T-helper 9 cell (primary cell): ENCODE results near the gene STARD7.
"Not testable (repeated sequence)": the region's sequence is repeated elsewhere in the genome, so short reads cannot be mapped to it uniquely, and the experiment has no call there.

Experiments used
- DNase-seq: peaks from one replicate; pipeline ENCODE4 v3.0.0-alpha.2; 2020

Gene STARD7

GRCh38 chr2:96146153-96146880, 62.3 kb downstream of the STARD7 start:
- DNase-seq, result peak; percentile 84

DNA sequence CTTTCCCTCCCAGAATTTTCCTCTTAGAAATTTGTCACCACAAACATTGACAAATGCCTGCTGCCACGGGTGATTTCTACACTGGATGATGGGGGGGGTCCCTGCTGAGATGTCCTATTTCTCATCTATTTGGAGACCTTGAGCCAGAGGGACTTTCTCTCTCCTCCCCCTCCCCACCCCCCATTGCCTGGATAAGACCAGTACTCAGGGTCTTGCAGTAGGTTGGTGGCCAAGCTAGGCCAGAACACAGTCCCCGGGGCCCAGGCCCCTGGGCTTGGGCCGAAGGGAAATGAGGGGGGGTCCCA, 62.8 kb downstream of the STARD7 start:
- DNase-seq, result no peak

GRCh38 chr2:96145036-96145847, 63.4 kb downstream of the STARD7 start, which contains the start of gene DUSP2:
TSS of gene DUSP2 (minus strand) at chr2:96145440. CDS start at chr2:96145354, 86 bp downstream.
- peak; percentile 82 for DNase-seq

GRCh38 chr2:96144481-96145035, 64.1 kb downstream of the STARD7 start:
- DNase-seq, result peak; percentile 30

DNA sequence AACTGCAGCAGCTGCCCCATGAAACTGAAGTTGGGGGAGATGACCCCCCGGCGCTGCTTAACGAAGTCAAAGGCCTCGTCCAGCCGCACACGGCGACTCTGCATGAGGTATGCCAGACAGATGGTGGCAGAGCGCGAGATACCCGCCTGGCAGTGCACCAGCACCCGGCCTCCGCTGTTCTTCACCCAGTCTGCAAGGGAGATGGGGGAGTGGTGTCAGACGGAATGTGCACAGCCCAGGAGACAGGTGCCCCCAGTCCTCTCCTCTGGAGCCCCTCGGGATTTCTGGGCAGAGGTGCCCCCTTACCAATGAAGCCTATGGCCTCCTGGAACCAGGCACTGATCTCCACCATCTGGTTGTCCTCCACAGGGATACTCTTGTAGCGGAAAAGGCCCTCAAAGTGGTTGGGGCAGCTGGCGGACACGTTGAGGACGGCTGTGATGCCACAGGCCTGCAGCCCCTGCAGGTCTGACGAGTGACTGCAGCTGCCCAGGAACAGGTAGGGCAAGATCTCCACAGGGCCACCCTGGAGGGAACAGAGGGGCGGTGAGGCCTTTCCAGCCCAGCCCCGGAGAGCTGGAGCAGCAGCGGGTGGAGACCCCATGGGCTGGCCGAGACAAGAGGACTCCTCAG, 64.7 kb downstream of the STARD7 start:
- DNase-seq, result no peak

DNA sequence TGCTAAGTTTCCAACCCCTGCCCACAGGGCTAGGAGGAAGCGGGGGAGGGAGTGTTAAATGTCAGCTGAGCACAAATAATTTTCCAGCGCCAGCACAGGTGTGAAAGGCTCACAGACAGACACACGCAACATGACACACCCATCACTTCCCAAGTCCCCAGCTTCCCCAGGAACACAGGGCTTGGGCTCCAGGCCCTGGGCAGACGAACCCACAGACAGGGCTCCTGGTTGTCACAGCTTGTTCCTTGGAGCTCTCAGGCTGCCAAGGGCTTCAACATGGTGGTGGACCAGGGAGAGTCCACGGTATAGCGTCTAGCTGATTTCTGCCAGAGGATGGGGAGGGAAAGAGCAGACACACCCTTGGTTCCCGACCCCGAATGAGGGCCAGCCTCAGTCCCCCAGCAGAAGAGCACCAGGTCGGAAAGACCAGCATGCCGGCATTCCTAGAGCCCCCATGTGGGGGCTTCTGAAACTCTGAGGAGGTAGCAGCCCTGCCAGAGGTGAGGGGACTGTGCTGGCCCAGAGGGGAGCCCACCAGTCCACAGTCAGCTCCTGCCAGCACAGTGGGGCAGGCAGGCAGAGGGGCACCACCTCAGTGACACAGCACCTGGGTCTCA, 65.3 kb downstream of the STARD7 start:
- DNase-seq, result no peak

DNA sequence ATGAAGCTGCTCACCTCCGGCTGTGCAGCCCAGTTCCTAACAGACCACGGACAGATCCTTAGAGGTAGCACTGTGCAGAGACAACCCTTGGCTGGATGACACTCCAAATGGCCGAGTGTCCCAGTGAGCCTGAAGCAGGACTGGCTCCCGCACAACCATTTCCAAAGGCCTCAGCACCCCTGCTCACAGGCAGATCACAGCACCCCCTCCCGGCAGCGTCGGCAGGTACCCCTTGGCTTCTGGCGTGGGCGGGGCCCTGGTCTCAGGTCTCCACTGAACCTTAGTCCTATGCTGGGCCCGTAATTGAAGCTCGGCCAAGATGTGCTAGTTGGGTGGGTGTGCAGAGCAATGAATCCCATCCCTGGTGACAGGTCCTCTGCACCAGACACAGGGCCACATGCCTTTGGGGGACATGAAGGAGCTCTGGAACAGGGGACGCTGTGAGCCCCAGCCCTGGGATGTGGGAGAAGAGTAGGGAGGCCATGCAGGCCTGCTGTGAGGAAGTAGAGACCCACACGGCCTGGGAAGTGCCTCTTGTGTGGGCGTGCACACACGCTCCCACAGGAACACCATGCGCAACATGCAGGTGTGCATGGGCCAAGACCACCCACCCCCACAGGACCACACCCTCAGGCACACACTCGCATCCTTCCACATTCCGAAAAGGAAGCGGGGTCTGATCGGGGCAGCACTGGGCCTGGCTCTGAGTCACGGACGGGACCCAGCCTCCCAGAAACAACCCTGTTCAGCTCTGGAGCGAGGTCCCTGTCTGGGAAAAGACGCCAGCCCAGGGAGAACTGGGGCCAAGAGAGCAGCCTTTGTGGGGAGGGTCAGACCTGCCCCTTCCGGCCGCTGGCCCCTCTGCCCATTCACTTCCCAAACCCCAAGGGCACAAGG, 66.2 kb downstream of the STARD7 start:
- peak; percentile 64 for DNase-seq

DNA sequence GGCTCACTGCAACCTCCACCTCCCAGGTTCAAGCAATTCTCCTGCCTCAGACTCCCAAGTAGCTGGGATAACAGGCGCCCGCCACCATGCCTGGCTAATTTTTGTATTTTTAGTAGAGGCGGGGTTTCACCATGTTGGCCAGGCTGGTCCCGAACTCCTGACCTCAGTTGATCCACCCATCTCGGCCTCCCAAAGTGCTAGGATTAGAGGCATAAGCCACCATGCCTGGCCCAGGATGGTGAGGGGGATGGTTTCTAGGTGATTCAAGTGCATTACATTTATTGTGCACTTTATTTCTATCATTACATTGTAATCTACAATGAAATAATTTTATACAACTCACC, 67.0 kb downstream of the STARD7 start:
- DNase-seq, result not testable (repeated sequence)

GRCh38 chr2:96140941-96141623, 67.5 kb downstream of the STARD7 start:
- DNase-seq, result no peak

GRCh38 chr2:96139181-96139758, 69.4 kb downstream of the STARD7 start:
- no peak for DNase-seq

DNA sequence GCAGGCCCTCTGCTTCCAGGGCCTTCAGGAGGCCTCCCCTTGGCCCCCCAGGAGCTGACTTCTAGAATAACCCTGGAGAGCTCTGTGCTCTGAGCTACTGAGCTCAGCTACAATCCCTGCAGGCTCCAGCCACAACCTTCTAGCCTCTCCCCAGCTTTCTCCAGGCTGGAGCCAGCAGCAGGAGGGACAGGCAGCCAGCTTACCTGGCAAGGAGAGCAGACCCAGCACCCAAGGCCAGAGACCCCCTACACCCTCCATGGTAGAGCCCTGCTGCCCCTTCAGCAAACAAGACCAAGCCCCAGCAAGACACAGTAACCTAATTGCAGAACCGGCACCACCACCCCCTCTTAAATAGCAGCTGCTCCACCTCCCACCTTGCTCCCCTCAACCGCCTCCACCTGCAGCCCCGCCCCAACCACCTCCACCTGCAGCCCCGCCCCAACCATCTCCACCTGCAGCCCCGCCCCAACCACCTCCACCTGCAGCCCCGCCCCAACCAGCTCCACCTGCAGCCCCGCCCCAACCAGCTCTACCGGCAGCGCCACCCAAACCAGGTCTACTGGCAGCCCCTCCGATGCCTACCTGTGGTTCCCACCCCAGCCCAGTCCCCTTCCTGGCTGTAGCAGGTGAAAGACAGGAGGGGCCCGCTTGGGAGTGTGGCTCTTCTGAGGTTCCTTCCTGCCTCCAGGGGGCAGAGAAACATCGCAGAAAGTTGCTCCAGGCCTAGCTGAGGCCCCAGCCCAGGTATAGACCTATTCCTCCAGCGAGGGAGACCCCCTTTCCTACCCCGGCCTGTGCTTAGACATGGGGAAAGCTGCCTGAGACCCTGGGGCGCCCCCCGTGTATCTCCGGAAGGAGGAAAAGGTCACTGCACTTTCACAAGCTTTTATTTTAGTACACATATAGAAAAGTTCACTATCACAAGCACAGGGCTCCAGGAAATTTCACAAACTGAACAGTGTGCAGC, 70.2 kb downstream of the STARD7 start, which contains the start of gene ASTL:
ASTL (minus strand) TSS at position 324 of the 967 bp plus-strand sequence; CDS start at position 258, 66 bp downstream.
- peak; percentile 54 for DNase-seq

DNA sequence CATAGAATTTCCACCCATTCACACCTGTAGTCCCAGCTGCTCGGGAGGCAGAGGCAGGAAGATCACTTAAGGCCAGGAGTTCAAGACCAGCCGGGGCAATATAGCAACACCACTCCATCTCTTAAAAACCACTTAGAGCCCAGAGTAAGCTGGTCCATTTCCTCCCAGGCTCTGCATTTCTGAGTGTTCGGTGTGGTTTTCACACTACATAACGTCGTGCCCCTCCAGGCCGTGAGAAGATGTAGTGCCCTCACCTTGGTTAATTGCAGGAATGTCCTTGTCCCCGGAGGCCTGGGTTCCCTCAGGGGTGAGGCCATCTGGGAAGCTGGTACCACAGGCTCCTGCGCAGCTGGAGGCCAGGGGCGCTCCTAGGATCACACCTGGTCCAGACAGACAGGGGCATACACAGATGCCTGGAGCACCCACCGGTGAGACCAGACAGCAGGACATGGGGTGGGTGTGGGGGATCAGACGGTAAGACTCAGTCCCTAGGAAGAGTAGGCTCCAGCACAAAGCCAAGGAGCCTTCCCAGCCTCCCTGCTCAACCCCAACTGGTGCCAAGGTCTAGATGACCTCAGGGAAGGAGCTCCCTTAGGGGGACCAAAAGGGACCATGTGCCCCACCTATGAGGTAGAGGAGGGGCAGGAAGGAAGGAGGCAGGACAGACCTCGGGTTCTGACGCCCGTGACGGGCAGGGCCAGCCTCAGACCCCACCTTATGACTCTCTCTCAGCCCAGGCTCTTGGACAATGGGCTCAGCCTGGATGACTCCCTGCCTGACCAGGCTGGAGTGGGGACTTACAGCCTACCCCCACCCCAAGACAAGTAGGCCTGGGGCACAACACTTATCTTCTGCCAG, 71.1 kb downstream of the STARD7 start:
- DNase-seq, result no peak

- DNase-seq, result no peak
Measured at GRCh38 chr2:96136129-96136720, 72.4 kb downstream of the STARD7 start.

DNA sequence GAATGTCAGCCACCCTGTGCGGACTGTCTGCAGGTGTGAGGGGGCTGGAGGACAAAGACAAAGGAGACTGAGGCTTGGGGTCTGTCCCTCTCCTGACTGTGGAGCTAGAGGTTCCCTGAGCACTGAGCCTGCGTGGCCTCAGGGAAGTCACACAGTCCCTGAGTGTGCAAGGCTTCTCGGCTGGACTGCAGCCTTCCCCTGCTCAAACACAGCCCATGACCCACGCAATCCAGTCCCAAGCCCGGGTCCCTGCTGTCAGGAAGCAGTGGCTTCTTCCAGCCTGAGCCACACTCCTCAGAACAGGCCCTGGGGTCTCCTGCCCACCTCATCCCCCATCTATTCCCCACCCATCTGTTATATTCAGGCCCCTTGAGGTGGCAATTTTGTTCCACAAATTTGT, 73.0 kb downstream of the STARD7 start:
- no peak for DNase-seq

DNA sequence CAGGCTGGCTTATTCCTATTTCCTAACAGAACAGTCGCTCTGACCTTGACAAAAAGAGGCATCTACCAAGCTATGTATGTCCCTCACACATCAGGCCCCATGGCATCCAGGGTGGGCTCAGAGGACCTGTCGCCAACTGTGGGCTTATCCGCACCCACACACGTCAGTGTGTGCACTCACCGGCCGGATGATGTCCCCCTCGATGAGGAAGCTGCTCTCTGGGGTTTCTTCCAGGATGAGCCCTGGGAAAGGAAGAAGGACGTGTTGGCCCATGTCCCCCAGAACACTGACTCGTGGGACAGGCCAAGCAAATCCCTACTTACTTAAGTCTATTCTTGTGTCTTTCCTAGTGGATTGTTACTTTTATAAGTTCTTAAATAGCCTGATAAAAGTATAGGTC, 73.5 kb downstream of the STARD7 start:
- DNase-seq, result no peak
